NCI-H1417 treated with DMSO at 0.1 percent for 48 hours (cell line): ENCODE data around the gene EPS8.

Source experiments
- DNase-seq: peaks from one replicate; lab custom pipeline; 2025; lab: John Stamatoyannopoulos, UW

Gene EPS8

DNA sequence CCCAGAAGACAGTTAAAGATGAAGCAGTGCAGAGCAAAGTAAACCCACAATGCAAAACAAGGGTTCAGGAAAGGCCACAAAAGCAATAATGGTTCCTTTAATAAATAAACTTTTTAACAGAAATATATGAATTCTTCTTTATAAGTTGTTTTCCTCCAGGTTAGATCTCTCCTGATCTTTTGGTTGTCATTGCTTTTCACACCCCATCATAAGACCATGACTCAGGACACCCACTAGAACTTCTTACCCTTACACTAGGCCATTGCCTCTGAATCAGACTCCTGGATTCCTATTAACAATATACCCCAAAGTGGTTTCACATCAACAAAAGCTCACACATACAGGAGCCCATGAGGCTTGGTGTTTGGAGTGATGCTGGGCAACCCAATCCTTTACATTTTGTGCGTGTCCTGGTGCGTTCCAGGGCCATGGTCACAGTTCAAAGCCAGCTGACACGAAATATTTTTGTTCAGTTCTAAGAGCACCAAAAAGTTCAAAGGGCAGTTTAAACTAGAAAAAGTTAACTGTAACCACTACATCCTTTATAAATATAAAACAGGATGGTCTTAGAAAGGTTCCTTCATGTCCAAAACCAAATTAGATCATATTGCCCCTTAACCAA is 187.0 kb downstream of the EPS8 start:
- no peak for DNase-seq

DNA sequence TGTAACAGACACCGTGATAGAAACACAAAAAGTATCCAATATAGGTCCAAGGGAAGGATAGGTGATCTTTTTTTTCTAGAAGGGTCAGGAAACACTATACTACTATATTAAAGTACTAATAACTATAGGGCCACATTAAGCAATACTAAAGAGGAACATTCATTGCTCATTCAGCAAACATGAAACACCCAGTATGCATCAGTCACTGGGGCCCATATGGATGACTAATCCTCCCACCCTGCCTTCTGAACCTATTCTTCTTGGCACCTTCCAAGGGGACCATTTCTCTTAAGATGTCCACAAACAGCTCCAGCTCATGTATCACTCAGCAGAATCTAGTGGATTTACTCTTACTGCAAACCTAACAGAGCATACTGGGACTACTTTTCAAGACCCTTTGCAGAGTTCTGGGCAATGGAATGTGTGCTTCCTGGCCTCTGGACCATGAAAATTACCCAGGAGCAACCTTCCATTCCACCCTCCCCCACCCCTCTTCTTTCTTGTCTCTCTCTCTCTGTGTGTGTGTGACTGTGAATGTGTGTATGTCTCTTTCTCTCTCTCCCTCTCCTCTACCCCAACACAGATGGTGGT is 187.9 kb downstream of the EPS8 start:
- no peak for DNase-seq

GRCh38 chr12:15600223-15600935 is 188.8 kb downstream of the EPS8 start:
- no peak for DNase-seq

GRCh38 chr12:15599266-15600037 is 189.7 kb downstream of the EPS8 start:
- no peak for DNase-seq

GRCh38 chr12:15597125-15597830 is 191.9 kb downstream of the EPS8 start:
- DNase-seq, result no peak

- no peak for DNase-seq
These were observed 193.0 kb downstream of the EPS8 start for GRCh38 chr12:15596174-15596573.

GRCh38 chr12:15592934-15593333 is 196.3 kb downstream of the EPS8 start:
- DNase-seq, result no peak

- DNase-seq, result no peak
These were observed 197.4 kb downstream of the EPS8 start for GRCh38 chr12:15591811-15592210.

DNA sequence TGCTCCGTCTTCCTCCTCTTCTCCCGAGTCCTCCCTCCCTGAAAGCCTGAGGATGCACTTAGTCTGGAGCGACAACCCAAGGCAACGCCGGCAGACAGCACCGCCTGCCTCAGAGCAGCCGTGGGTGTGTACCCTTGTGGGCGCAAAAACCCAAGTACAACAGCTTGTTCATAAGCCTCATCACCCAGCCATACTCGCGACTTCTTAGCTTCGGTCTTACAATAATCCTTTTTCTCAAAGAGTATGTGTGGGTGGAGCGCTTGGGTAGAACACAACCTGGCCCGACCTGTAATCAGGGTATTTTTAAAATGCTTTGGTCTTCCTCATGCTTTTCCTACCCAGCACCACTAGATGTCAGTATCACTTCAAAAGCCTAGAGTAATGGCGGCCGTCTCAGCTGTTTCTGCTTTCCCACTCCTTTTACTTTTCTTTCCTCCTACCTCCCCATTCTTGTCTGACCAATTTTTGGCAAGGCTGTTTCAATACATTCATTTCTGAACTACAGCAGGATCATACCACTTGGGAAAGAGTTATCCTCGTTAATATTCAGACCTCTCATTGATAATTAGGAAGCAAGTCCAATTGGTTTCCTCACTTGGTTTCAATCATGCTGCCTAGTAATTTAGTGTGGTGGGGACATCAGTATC is 198.9 kb downstream of the EPS8 start:
- DNase-seq, result peak; percentile 23

DNA sequence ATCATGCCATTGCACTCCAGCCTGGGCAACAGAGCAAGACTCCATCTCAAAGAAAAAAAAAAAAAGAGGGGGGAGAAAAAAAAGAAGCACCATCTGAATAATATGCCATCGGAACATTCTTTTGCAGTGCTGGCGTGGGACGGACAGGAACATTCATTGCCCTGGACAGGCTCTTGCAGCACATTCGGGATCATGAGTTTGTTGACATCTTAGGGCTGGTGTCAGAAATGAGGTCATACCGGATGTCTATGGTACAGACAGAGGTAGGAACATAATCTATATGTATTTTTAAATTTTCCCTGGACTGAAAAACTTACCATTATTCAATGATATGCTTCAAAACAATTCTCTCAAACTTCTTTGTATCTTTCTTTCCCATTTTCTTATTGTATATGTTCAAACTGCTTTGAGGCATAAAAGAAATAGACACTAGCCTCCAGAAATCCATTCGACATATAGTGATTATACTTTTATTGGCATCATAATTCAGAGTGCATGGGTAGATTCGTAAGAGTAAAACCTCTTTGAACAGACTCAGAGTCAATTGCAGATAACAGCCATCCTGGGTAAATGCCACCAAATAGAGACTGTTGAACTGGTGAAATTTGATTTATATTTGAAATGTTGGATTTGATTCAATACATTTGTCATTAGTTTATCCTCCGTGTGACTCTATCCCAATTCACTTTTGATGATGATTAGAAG is 199.7 kb downstream of the EPS8 start:
- DNase-seq, result no peak

- no peak for DNase-seq
These were observed 204.7 kb downstream of the EPS8 start for GRCh38 chr12:15584366-15585041.

DNA sequence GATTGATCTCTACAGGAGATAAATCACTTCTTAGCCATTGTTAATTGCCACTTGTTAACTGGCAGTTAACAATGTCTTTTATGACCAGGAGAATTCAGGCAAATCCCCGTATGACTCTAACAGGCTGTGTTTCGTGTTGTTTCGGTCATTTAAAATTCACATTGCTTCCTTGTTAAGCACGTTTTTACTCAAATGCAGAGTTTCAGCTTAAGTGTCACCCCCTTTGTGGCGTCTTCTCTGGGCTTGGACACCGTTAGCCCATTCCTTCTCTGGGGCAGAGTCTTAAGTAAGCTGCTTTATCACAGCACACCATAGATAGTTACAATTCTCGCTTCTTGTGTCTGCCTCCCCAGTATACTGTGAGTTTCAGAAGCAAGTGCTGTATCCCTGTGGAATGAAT is 205.4 kb downstream of the EPS8 start:
- no peak for DNase-seq

DNA sequence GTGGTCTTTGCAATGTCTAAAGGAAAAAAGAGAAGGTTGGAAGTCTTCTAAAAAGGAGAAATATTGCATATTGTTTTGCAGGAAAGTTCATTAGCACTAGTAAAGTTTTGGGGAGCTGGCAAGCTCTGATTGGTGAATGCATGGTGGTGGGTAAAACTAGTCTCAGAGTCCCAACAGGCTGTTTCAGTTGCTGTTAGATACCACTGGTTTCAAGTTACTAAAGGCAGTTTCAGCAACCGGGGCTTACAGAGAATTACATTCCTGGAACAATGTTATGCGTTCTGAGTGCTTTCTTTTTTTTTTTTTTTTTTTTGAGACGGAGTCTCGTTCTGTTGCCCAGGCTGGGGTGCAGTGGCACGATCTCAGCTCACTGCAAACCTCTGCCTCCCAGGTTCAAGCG is 208.2 kb downstream of the EPS8 start:
- DNase-seq, result no peak

DNA sequence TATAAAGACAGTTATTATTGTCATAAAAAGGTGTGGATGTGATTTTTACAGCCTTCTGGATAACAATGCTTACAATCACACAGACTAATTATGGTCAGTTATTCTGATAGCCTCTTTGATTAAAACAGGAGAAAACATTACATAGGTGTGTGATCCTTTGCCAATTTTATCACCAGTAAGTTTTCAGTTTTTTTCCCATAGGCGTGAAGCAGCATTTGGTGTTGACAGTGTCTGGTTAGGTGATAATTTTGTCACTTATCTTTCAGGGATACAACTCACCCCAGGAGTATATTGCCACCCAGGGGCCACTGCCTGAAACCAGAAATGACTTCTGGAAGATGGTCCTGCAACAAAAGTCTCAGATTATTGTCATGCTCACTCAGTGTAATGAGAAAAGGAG is 208.8 kb downstream of the EPS8 start:
- DNase-seq, result no peak

DNA sequence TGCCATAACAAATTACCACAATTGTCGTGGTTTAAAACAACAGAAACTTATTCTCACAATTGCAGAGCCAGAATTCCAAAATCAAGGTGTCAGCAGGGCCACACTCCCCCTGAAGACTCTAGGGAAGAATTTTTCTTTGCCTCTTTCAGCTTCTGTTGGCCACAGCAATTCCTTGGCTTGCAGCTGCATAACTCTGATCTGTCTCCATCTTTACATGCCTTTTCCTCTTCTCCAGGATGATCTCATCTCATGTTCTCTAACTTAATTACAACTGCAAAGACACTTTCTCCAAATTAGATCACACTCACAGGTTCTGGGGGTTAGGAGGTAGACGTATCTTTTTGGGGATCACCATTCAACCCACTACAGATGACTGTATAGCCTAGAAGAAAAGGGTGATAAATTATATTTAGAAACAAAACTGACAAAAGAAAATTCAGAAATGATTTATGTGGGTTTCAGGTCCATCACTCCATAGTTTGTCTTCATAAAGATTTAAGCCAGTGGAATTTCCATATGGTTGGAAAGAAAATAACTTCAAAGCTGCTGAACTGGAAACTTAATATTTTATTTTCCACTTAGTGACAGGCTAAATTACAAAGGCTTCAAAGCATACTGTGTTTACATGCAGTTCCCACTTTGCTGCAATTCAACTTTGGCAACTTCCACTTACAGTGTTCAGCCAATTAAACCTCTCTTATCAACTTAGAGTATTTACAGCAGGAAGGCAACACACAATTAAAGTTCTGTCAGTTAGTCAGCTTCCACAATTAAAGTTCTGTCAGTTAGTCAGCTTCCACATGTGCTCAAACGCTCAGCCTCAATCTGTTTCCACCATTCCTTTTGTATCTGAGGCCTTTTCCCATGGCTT is 213.3 kb downstream of the EPS8 start:
- no peak for DNase-seq

DNA sequence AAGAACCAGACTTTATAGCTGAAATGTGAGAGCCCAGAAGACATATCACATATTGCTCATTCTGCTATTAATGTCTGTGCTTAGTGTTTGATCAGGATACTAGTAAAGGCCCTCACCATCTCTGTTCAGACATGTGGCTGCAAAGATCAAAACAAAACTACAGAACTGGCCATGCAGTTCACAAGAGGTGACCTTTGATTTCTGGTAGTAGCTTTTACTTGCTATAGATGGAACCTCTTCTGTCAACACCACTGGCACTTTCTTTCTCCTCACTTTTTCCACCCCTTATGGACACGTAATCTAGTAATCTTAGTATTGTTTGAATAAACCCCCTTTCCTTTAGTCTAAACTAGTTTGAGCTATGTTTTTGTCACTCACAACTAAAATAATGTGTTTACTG is 214.8 kb downstream of the EPS8 start:
- no peak for DNase-seq
